IPS-NIHi7 (cell line): ENCODE data around the gene XCL1.

Source experiments
- DNase-seq: peaks from one replicate; pipeline ENCODE4 v3.0.0; 2012; ENCODE audit warnings: mixed read lengths; ENCODE audit errors: extremely low spot score

XCL1 gene

DNA sequence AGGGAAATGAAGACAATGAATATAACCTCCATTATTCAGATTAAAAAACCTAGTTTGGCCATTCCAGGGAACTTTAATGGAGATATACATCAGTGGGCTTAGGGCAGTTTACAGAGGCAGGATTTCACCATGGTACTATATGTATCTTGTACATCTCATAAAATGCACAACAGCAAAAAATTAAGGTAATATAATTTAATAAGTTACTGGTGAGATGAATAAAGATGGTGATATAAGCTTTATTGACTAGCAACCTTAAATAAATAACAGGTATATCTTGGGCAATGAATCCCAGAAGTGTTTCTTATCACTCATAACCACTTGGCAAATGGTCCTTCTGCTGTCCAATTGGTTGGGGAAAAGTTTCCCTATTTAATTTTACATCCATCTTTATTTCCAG is 29.0 kb downstream of the XCL1 start:
- no peak for DNase-seq

DNA sequence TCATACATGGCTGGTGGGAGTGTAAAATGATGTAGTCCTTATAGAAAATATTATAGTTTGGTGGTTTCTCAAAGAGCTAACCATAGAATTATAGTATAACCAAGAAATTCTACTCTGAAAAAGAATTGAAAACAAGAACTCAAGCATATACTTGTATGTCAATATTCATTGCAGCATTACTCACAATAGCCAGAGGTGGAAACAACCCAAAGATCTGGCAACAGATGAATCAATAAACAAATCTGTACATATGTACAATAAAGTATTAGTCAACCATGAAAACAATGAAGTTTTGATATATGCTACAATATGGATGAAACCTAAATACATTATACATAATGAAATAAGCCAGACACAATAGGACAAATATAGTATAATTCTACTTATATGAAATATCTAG is 29.7 kb downstream of the XCL1 start:
- no peak for DNase-seq

DNA sequence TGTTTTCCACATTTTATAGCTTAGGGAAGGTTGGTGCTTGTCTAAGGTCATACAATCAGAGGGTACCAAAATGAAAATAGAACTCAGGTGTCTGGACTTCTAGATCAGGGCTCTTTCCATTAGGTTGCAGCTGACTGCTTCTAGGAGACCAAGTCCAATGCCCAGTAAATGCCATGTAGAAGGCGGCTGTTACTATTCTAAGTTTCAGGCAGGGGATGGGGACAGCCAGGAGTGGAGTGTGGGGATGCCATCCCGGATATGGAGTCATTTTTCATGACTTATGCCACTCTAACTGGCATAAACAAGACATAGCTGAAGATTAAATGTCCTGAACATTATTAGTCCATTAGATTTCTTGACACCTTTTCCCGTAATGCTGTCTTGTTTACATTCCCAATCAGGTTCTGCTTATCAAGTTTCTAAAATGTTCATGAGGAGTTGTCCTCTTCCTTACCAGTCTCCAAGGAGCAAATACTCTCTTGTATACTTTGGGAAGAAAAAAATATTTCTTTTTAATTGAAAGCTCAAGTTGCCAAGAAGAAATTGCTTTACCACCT is 31.5 kb downstream of the XCL1 start:
- DNase-seq = no peak

DNA sequence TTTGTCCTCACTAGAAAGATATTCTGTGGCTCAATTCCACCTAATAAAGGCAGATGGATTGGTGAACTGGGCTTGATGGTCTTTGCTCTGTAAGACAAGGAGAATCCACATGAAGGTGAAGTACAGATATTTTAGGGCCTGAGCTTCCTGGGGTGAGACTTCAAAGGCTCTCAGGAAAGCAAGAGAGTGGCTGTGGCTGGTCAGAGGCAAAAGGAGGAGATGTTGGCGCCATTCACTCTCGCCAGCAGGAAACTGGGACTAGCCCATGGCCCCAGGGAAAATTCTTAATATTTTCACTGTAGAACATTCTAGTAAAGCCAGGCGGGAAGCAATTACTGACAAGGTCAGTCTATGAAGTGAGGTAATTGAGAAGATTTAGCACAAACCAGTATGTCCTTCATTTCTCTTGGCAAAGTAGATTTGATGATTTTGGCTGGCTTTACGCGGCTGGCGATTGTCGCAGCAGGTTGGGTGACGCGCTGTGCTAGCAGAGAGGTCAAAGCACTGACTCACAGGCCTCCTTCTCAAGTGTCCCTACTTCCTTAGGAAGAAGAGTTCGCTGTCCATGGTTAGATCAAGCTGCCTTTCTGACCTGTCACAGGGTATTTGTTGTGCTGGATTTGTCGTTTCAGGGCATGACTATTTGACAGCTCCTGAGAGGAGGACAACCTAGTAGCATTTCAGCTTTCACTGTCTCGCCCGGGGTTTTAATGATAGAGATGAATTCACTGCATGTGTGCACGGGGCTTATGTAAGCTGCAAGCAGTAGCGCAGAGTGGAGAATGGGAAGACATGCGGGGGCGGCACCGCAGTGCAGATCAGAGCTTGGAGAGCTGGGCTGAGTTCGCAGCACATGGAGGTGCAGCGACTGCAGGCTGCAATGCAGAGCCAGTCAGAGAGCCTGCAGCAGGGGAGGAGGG is 32.7 kb downstream of the XCL1 start:
- peak; percentile 55 for DNase-seq

DNA sequence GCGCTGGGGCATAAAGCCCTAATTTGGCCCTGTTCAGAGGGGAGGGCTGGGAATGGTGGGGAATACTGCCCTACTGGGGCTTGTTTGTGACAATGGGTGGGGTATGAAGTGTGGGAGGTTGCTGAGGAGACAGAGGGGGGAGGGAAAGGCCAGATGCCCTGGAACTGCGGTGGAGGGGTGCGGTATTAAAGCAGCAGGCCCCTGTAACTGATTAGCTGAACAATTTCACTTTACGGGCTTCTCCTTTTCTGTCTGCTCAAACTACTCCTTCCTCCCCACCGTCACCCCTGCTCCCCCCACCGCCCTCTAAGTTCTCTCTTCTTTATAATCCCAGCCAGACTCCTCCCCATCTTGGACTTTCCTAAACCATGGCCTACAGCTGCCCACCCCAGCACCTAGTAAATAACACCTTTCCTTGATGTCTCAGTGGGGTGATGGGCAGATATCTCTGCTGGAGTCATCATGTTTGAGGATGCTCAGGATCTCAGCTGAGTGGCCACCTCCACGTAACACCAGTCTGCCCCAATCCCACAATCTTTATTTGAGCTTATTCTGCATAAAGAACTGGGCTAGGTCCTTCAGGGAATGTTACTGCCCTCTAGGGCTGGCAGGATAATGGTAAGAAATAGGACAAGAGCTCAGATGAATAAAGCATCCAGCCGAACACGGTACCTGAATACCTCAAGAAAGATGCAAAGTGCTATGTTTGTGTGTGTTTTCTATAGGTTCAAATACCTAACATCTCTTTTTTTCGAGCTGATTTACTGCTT is 33.5 kb downstream of the XCL1 start:
- DNase-seq = no peak

DNA sequence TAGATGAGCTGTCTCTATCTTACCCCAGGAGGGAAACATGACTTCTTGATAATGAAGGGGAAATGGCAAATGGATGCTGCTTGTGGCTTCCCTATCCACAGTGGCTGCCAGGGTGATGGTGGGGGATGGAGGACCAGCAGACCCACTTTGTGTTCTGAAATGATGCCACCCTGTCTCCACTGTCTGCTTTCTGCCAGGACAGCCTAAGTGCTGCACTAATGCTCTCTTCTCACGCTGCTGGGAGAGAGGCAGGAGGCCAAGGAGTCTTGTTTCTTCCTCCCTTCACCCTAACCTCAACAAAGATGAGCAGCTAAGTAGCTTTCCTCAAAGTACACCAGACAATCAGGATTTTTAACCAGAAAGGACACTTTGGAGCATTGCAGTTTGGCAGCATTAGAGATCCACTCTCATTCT is 36.6 kb downstream of the XCL1 start:
- no peak for DNase-seq

DNA sequence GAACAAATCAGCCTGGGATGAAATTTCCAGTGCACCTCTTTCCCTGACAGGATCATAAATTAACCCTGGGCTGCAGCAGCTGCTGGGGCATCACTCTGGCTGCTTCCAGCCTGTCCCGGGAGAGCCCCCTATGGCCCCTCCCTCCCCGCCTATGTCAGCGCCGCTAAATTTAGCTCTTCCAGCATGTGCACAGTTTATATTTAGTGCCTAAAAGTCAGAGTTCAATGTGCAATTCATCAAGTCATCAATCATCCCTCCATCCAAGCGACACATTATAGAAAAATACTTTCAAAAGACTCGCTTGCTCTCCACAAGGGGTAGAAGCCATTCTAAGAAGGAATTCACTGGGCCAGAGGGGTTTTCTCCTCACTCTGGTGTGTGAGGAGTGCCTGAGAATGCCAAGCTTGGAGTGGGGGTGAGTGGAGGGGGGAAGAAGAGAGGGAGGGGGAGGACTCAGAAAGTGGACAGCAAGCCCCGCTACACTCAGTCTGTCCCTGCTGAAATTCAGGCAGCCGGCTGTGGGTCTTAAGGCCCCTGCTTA is 37.4 kb downstream of the XCL1 start:
- DNase-seq = no peak

DNA sequence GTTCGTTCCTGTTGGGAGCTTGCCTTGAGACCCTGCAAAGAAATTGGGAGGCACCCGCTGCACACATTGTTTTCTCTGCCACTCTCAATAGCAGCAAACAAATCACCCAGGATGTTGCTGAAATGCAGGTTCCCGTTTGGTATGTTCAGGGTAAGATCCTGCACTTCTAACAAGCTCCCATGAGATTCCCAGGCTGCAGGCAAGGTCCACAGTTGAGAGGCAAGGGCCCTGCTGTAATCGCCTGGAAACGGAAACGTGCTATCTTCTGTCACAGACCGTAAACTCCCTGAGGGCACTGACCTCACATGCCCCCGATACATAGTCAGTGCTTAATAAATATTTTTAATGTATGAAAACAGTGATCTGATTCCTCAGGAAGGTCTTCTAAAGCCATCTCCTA is 37.8 kb downstream of the XCL1 start:
- DNase-seq = no peak

DNA sequence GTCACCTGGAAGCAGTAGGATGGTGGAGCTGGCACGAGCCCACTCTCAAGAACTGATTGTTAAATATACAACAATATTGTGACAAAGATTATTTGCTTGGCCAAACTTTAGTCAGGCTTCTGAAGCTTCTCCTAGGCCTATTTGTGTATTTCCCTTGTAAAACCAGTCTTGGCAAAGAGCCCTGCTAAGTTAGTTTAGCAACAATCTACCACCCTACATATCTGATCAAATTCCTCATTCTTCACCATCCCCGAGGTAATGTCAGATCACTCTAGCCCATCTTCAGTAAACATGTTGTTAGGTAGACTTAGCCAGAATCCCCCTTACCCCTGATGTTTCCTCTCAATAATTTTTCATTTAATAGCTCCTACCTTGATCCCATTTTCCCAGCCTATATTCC is 39.6 kb downstream of the XCL1 start:
- DNase-seq = no peak

DNA sequence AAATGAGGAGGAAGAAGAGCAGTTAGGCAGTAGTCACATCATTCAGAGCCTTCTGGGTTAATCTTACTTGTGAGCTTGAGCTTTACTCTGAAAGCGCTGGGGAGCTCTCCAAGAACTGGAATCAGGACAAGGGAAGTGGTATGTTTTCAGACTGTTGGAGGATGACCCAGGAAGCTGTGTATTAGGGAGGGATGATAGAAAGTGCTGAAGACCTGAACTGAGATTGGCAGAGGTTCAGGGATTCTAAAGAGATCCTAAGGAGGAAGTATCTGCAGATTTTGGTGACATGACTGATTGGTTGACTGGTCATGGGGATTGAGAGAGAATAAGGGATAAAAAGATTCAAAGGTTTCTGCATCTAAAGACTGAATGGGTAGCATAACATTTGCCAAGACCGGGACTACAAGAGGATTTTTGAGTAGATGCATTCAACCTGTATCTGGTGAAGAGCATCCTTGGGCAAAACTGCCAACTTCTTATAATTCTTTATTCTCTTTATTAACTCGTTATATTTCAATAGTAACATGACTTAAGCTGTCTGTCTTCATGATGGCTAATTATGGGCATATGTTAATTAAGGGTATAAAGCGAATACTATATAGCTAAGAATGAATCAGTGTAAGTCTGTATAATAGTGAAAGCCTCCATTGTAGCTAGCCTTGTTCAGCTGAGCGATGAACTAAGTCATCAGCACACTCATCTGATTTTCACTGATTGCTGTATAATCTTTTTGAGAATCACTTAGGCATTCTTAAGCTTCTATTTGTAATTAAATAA is 41.8 kb downstream of the XCL1 start:
- no peak for DNase-seq

DNA sequence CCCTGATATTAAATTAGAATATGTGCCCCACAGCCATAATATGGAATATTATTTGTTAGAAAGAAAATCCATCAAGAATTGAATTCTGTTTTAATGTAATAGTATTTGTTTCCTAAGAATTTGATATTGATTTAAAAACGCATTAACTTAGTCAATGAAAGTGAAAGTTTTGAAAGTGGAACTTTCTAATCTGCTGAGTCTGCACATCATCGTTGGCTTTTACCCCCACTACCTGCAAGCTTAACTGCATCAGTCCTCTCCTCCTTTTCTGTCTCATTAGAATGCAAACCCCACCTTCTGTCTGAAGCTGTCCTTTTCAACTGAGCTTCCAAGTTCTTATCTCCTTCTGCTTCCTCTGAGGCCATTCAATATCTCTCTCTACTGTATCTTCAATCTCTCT is 42.5 kb downstream of the XCL1 start:
- DNase-seq = no peak

DNA sequence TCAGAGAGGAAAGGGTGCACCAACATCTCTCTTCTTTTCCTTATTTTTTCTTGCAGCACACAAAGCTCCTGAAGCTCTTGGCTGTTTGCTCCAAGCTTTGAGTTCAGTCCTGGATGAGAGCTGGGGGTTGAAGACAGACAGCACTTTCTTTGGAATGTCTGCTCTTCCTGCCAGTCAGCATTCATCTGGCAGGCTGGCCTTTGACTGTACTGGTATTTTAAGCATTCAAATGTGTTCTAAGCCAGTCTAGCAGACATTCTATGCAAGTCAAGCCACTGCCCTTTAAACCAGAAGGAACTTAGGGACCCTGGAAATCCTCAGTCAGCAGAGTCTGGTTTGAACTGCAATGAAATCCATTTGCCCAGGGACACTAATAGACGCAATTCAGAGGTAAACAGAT is 45.0 kb downstream of the XCL1 start:
- peak; percentile 37 for DNase-seq

DNA sequence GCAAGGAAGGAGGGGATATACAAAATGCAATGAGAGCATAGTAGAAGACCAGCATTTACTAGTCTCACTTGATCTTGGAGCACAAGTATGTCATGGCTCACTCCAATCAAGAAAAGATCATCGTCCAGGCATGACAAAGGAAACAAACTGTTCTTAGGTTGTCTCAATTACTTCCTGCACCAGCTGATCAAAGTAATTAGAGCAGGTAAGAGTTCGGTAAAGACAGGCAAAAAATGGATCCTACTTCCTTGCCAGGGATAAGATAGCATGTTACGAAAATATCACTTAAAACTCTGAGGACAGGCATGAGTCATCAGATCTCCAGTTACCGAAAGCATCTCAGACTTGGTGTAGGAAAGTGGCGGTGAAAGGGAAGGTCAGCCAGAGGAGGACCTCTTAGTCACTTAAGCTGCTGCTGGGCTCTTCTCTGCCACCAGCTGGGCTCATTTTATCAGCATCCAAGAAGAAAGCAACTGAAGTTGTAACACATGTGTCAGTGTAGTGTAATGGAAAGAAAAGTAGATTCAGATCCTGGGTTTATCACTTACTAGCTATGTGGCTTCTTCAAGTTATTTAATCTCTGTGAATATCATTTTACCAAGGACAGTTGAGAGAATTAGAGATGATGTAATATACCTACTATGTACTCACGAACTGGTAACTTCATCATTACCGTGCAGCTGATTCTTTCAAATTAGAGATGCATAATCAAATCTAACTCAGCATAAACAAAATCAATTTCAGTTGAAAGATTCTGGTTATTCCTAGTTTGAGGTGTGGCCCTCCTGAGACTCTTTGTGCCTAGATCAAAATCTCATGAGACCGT is 46.8 kb downstream of the XCL1 start:
- DNase-seq = no peak

DNA sequence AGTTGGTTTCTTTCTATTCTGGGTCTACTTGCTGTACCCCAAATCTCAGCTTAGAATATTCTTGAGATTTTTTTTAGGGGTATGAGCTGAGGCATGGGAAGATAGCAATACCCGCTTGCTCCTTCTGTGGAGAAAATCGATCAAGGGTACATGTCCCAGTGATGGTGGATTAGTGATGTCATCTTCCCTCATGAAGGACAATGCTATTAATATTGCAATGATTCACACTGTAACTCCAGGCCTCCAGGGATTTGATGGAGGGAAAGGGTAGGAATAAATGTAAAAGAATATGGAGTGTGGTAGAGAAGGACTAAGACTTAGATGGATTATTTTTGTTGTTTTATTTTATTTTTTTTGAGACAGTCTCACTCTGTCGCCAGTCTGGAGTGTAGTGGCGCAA is 47.4 kb downstream of the XCL1 start:
- DNase-seq = no peak

DNA sequence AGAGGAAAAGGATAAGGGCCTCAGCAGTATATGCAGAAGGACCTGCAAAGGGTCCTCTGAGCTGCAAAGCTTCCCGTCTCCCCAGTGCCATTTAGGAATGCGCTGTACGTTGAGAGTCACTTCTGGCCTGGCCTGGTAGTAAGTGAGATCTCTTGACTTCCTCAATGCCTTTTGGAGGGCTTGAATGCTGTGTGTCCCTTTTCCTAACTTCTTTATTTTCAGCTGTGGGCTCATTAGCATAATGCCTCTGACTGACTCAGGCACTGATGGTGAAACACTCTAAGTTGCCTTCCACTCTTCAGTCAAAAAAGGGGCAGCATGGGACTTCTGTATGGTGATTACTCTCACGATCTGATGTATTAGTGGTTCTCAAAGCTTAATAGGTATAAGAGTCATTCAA is 49.9 kb downstream of the XCL1 start:
- DNase-seq = no peak

DNA sequence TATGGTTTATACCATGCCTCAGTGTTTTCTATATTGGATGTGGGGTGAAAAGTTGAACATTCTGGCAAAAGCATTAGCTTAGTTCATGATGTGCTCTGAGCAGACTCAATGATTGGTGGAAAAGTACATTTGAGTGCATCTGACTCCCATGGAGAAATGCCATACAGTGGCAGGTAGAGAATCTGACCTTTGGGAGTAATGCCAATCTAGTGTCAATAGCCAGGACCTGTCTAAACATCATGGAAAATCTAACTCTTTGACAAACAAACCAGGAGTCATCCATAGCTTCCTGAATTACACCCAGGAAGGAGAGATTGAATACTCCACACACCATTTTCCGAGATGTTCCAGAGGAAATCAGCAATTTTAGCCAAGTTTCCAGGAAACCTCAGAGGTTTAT is 51.0 kb downstream of the XCL1 start:
- DNase-seq = no peak

DNA sequence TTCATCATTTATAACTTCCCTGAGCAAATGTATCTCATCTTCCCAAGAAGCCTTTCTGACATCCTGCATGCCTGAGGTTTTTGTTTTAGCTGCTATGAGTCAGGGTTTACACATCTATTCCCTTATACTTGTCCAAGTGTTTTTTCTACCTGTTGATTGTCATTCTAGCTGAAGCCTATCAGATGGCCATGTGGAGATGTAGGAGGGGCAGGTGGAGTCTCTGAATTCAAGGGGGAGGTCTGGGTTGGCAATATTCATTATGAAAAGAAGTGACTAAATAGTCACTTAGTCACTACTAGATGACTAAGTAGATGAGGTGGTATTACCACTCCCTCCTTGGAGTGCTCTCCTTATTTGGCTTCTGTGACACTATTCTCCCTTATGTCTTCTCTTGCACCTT is 52.4 kb downstream of the XCL1 start:
- DNase-seq = no peak

DNA sequence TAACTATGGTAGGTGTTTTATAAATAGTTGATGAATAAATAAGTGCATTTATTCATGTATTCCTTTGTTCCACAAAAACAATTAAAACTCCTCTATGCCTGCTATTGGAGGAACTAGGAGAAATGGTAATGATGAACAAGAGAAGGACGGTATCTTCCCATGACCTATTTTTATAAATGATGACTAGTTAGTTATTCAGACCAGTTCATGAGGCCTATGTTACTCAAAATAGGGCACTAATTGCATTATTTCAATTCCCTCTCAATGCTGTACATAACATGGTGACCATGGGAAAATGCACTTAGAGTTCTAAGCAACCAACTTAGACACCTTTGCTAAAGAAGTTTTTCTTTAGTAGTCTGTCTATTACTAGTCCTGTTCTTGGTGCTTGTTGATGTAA is 53.1 kb downstream of the XCL1 start:
- no peak for DNase-seq
